ENCODE measurements around the gene GH1. TPM values are rescaled to one million over a fixed set of nuclear protein-coding genes. Genes with fewer than 3 reads are reported as not detected.

Gene GH1
- total RNA-seq, 1 donor from 2014 or later = not detected

- TF ChIP-seq CTCF (IDR thresholded peaks at IDR 0.05; ENCODE audit: unreplicated experiment) = no peak
- no peak overlapping the region for H3K4me3 Mint-ChIP-seq (ENCODE audit: unreplicated experiment)
- no peak for DNase-seq (ENCODE audit: low spot score)
- H3K36me3 Mint-ChIP-seq (ENCODE audit: low read depth, unreplicated experiment) = no peaks in the 10 kb centered on the region
- H3K4me1 Mint-ChIP-seq (ENCODE audit: unreplicated experiment) = no peaks in the 10 kb centered on the region
- H3K27me3 Mint-ChIP-seq (ENCODE audit: unreplicated experiment) = peaks cover 5% of the 10 kb centered on the region
- no peak overlapping the region for H3K27ac Mint-ChIP-seq (ENCODE audit: unreplicated experiment)
- no peaks in the 10 kb centered on the region for H3K9me3 Mint-ChIP-seq (ENCODE audit: unreplicated experiment)
These were observed 36.6 kb upstream of the GH1 start for GRCh38 chr17:63955232-63955631.

- no peak for TF ChIP-seq CTCF (IDR thresholded peaks at IDR 0.05; ENCODE audit: unreplicated experiment)
- Mint-ChIP-seq H3K27ac (ENCODE audit: unreplicated experiment) (no peak overlapping the region), H3K27me3 (ENCODE audit: unreplicated experiment) (peaks cover 5% of the 10 kb centered on the region), H3K36me3 (ENCODE audit: low read depth, unreplicated experiment) (no peaks in the 10 kb centered on the region), H3K4me3 (ENCODE audit: unreplicated experiment) (no peak overlapping the region), H3K4me1 (ENCODE audit: unreplicated experiment) (no peaks in the 10 kb centered on the region), H3K9me3 (ENCODE audit: unreplicated experiment) (no peaks in the 10 kb centered on the region)
- DNase-seq (ENCODE audit: low spot score) = no peak
These were observed 35.9 kb upstream of the GH1 start for GRCh38 chr17:63954402-63955063.

- H3K27ac Mint-ChIP-seq (ENCODE audit: unreplicated experiment) = no peak overlapping the region
- no peaks in the 10 kb centered on the region for H3K4me1 Mint-ChIP-seq (ENCODE audit: unreplicated experiment)
- peak; percentile 33 for DNase-seq (ENCODE audit: low spot score)
These were observed 32.6 kb upstream of the GH1 start for GRCh38 chr17:63950940-63951907.

GRCh38 chr17:63949576-63950250, 31.1 kb upstream of the GH1 start:
- no peaks in the 10 kb centered on the region for H3K36me3 Mint-ChIP-seq (ENCODE audit: low read depth, unreplicated experiment)
- no peak overlapping the region for H3K4me3 Mint-ChIP-seq (ENCODE audit: unreplicated experiment)
- no peak overlapping the region for H3K27ac Mint-ChIP-seq (ENCODE audit: unreplicated experiment)
- no peaks in the 10 kb centered on the region for H3K4me1 Mint-ChIP-seq (ENCODE audit: unreplicated experiment)
- no peak for TF ChIP-seq CTCF (IDR thresholded peaks at IDR 0.05; ENCODE audit: unreplicated experiment)
- no peak for DNase-seq (ENCODE audit: low spot score)
- no peaks in the 10 kb centered on the region for H3K9me3 Mint-ChIP-seq (ENCODE audit: unreplicated experiment)
- peaks cover 5% of the 10 kb centered on the region for H3K27me3 Mint-ChIP-seq (ENCODE audit: unreplicated experiment)

More at GRCh38 chr17:63950940-63951907, 32.6 kb upstream of the GH1 start:
- TF ChIP-seq CTCF (IDR thresholded peaks at IDR 0.05; ENCODE audit: unreplicated experiment) = no peak
- H3K4me3 Mint-ChIP-seq (ENCODE audit: unreplicated experiment) = no peak overlapping the region
- peaks cover 3% of the 10 kb centered on the region for H3K27me3 Mint-ChIP-seq (ENCODE audit: unreplicated experiment)
- no peaks in the 10 kb centered on the region for H3K36me3 Mint-ChIP-seq (ENCODE audit: low read depth, unreplicated experiment)
- H3K9me3 Mint-ChIP-seq (ENCODE audit: unreplicated experiment) = no peaks in the 10 kb centered on the region

Measured in endothelial cell (in vitro differentiated cells).